Stimulated activated CD8-positive, alpha-beta memory T cell treated with anti-CD3 and anti-CD28 coated beads, Interleukin-12 subunit alpha, Interleukin-12 subunit beta, amount 100 ng/mL, for 1 hour (primary cell): Measurements from ENCODE around the gene GAMT.
"Not testable (repeated sequence)": the region's sequence is repeated elsewhere in the genome, so short reads cannot be mapped to it uniquely, and the experiment has no call there.

Experiments used
- DNase-seq: peaks from one replicate; pipeline ENCODE4 v3.0.0-alpha.2; 2020; ENCODE audit warnings: low read depth

Gene GAMT

DNA sequence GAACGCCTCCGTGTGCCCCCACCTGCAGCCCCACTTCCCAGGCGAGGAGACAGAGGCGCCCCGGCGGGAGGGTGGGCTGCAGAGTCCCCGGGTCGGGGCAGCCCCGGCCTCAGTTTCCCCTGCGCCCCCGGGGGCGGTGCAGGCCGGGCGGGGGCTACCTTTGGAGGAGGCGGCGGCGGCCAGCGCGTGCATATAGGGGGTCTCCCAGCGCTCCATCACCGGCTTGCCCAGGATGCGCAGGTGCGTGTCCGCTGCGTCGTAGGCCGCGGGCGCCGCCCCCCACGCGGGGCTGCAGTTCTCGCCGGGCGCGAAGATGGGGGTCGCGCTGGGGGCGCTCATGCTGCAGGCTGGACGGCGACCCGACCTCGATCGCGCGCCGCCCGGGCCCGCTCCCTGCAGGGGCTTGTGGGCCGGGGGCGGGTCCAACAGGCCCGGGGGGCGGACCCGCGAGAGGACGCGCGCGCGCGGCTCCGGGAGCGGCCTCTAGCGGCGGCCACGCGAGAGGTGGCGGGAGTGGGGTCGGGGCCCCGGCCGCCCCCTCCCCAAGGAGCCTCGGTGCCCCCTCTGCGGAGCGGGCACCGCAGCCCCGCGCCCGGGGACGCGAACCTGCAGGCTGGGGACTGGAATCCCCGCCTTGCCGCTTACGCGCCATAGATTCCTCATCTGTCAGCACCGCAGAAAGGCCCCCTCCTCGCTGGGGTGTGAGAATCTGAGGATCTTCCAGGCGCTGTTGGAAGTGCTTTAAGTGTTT lies at the start of gene GAMT:
GAMT (minus strand) TSS at position 405 of the 751 bp plus-strand sequence; CDS start at position 339, 66 bp downstream.
- no peak for DNase-seq

DNA sequence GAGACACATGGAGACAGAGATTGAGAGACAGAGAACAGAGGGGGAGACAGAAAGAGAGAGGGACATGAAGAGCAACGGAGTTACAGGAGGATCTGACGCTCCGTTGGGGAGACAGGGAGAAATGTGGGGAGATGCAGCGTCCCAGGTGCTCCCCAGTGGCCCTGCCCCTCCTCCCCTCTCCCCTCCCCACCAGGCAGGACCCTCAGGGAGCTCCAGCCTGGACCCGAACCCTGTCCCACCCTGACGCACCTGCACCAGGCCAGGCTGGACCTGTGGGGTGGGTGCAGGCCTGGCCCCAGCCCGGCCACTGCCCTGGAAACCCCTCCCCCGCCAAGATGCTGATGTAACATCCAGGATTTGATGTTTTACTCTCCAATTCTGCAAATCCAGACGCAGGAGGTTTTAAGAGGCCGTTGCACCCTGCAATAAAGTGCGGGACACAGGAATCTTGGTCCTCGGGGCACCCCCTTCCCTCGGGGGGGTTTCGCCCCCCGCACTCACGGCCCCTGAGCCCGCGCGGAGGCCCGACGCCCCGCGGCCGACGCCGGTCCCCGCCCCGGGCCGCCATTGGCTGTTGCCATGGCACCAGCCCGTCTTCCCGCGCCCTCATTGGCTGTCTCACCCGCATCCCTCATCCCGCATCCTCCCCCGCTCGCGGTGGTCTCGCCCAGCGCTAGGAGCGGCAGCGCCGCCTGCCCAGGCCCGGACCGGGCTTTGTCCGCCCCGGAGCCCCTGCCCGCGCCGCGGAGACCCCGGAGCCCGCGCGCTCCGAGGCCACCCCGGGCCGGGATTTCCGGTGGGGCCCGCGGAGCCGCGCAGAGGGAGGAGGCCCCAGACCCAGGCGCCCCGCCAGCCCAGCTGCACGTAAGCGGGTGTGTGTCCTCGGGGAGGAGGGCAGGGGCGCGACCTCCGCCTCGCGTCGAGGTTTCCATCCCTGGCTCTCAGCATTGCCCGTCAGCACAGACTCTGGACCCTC lies 48.4 kb upstream of the GAMT start, which contains the start of gene APC2:
APC2 (plus strand) TSS at position 655 of the 976 bp plus-strand sequence. CDS start 2,881 bp downstream, outside the sequence.
- no peak for DNase-seq

GRCh38 chr19:1447944-1448343 lies 46.6 kb upstream of the GAMT start:
- no peak for DNase-seq

DNA sequence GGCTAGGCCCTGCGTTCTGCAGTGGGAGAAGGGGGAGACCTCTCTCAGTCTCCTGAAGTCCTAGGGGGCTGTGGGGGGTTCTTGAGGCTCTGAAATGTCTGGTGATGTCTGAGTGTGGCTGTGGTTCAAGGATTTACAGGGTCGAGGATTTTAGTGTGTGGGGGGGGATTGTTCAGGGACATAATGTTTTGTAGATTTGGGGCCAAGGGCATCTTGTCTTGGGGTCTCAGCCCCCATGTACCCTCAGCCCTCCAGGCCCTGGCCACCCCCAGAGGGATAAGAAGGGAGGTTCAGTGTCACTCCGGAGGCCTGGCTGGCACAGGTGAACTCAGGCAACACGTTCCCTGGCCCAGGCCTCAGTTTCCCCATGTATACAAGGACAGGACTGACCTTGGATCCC lies 46.2 kb upstream of the GAMT start:
- no peak for DNase-seq

DNA sequence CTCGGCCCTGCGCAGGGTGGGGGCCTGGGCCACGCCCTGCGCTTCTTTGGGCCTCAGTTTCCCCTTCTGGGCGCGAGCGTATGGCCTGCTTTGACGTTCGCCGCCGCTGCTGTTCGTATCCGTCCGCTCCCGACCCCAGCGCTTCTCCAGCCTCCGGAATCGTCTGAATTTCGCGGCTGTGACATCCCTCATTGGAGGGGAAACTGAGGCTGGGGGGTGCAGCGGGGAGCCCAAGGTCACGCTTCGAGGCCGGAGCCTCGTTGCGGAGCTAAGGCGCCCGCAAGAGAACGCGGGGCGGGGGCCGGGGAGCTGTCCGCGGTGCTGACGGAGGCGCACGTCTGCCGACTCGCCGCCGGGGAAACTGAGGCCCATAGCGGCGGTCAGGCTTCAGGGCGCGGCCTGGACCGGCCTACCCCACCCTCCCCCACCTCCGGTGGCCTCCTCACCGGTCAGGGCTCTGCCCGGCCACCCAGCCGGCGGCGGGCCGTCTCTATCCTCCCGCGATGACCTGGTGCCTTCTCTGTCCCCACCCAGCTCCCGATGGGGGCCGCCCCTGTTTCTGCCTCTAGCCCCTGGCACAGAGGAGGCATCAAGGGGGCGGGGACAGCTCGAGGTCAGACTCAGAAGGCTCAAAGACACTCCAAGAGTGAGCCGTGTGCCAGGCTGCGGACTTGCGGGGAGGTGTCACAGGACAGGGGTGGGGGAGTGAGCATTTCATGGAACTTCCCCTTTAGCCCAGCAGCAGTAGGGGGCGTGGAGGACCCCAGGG lies 45.6 kb upstream of the GAMT start:
- DNase-seq, result no peak

- no peak for DNase-seq
These were observed 44.8 kb upstream of the GAMT start for GRCh38 chr19:1445932-1446712.

GRCh38 chr19:1445185-1445931 lies 44.0 kb upstream of the GAMT start:
- peak; percentile 53 for DNase-seq

GRCh38 chr19:1441677-1442438 lies 40.5 kb upstream of the GAMT start:
- no peak for DNase-seq

DNA sequence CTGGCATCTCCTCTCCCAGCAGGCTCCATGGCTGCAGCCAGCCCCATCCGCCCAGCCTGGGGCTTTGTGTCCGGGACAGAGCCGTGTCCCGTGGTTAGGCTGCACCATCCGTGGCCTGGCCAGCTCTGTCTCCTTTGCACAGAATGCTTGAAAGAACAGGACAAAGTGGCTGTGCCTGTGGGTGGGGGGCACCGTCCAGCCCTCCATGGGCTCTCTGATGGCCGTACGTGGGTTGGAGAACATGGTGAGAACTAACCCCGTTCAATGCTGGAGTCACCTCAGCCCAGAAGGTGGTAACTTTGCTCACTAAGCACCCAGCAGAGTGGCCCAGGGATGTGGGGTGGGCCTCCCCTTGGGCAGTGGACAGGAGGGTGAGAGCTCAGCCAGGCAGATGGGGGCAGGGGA lies 39.7 kb upstream of the GAMT start:
- no peak for DNase-seq

GRCh38 chr19:1440418-1440801 lies 39.1 kb upstream of the GAMT start:
- no peak for DNase-seq

DNA sequence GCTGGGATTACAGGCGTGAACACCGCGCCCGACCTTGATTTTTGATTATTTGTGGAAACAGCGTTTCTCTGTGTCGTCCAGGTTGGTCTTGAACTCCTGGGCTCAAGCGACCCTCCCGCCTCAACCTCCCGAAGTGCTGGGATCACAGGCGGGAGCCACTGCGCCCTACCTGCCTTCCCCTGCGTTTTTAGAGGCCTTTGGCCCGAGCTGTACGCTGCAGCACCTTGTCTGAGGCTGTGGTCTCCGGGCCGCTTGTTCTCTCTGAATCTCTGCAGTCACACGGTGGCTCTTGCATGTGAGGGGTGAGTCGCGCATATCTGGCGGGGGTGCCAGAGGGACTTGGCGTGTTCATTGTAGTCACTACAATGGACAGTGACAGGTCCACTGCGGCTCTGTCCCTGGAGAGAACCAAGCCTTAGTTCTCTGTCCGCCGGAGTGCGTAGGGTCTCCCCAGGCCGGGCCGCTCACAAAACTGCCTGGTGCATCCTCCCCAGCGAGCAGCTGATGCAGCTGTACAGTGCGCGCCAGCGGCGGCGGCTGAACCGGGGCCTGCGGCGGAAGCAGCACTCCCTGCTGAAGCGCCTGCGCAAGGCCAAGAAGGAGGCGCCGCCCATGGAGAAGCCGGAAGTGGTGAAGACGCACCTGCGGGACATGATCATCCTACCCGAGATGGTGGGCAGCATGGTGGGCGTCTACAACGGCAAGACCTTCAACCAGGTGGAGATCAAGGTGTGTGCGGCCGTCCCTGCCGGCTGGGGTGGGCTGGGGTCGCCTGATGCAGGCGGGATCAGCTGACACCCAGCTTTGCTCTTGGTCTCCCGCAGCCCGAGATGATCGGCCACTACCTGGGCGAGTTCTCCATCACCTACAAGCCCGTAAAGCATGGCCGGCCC lies 38.4 kb upstream of the GAMT start:
- not testable (repeated sequence) for DNase-seq

- DNase-seq, result no peak
These were observed 37.6 kb upstream of the GAMT start for GRCh38 chr19:1438933-1439354.

DNA sequence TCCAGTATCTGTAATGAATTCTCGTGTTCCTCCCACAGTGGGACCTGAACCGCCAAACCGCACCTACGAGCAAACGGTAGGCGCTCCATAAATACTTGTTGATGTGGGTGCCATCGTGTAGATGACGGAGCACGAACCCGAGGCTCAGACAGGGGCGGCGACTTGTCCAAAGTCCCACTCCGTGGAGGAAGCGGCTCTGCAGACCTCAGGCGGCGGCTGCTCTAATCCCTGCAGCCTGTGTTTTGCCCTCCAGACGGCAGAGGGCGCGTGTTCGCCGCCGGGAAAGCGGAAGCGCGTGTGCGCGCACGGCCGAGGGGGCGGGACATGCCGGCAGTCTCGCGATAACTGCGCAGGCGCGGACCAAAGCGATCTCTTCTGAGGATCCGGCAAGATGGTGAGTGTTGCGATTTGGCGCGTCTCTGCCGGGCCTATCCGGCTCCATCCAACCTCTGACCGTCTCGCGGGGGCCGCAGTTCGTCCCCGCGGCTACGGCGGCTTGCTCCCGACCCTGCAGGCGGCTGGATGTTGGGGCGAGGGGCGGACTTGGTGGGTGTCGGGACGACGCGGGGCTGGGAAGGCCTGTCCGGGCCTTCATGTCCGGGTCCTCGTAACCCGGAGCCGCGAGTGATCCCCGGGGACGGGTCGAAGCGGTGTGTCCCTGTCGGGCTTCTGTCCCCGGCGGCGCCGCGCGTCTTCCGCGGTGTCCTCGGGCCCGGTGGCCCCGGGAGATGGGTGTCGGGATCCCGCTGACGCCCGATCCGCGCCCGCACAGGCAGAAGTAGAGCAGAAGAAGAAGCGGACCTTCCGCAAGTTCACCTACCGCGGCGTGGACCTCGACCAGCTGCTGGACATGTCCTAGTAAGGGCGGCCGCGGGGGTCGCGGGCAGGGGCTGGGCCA lies 36.9 kb upstream of the GAMT start, which contains the start of gene RPS15:
RPS15 (plus strand) TSS at position 362 of the 898 bp plus-strand sequence; CDS start at position 392, 30 bp downstream.
- peak; percentile 94 for DNase-seq

GRCh38 chr19:1437609-1438008 lies 36.3 kb upstream of the GAMT start:
- DNase-seq, result no peak

DNA sequence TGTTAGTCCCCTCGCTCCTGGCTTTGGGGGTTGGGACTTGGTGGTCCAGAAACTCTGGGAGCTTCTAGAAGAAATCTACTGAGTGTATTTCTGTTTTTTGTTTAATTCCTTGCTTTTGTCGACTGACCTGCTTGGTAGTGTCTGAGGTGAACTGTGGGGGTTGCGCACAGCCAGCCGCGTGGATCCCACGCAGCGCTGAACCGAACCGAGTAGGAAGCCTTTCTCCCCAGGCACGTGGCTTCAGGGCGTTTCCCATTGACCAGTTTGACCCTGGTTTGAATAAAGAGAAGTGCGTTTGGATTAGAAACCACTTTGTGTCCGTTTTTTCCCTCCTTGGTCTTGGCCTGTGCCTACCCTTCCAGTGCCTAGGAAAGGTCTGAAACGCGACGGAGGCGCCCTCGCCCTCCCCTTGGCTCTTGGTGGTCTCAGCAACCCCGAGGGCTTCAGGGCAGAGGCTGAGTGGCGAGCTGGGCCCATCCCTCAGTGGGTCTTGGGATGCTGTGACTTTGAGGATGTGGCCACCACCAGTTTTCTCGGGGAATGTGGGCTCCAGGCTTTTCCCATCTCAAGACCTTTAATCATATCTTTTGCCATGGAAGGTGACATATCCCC lies 34.1 kb upstream of the GAMT start:
- no peak for DNase-seq

DNA sequence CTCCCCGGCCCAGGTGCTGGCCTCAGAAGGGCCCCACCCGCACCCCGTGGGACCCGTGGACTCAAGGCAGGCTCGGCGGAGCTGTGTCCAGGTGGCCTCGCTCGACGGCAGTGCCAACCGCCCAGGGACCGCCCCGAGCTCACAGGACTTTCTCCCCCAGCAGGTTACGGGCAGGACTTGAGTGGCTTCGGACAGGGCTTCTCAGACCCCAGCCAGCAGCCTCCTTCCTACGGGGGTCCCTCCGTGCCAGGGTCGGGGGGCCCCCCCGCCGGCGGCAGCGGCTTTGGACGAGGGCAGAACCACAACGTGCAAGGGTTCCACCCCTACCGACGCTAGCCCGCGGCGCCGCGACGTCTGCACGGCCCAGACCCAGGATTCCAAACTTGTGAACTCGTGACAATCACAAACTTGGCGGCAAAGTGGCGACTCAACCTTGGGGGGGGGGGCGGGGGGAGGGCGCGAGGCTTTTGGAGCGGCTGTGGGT lies 33.3 kb upstream of the GAMT start:
- DNase-seq, result no peak

DNA sequence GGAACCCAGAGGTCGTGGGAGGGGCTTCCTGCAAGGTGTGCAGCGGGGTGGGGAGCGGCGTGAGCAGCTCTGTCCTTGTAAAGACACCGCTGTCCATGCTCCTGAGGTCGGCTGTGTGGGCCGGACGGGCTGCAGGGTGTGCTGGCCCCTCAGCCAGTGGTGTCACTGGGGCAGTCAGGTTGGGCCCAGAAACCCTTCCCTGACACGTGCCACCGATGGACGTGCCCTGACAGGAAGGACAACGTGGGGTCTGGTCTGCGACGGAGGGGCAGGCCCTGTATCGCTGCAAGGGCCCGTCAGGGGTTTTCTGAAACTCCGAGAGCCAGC lies 32.7 kb upstream of the GAMT start:
- no peak for DNase-seq
